ENCODE results near the gene AMMECR1. TPM values are rescaled to one million over a fixed set of nuclear protein-coding genes. Genes with fewer than 3 reads are reported as not detected.

AMMECR1 gene
- total and polyA plus RNA-seq, 2 of the 13 experiments (the other 11 are each of a cell fraction or from before 2014, with no cell fraction given), result 3.1 to 7.5 TPM

DNA sequence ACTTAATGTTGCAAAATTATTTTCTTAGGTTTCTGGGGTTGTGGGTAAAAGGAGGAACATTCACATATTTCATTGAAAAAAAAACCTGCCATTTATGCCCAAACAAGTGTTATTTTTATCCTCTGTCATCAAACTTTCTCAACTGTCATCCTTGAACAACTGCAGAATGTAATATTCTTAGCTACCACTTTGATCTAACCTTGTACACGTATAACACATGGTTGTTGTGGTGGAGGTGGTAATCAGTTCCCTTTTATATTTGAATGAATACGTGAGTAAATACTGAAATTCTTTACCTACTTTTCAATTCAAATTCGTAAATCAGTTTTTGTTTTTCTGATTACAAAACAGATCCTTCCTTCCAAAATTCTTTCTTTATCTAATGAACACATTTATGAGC is 3.8 kb upstream of the AMMECR1 start:
- H2AFZ ChIP-seq (ENCODE audit: low read length), result no peak overlapping the region
- no peaks in the 10 kb centered on the region for H3K36me3 ChIP-seq (replicated peaks in 1 of 2; ENCODE audit: control insufficient read depth in 1 of 2, insufficient read depth in 2 of 2, low read length in 2 of 2)
- H3K79me2 ChIP-seq (ENCODE audit: insufficient read depth, low read length), result peaks cover 4% of the 10 kb centered on the region
- H3K4me2 ChIP-seq (ENCODE audit: low read depth, low read length), result no peak overlapping the region
- POLR2A ChIA-PET, result no interaction called here
- H3K27me3 ChIP-seq (ENCODE audit: control insufficient read depth in 1 of 2, insufficient read depth in 2 of 2, low read length in 2 of 2), result no peaks in the 10 kb centered on the region
- no TSS peak for BruUV-seq (replicated peaks)
- no peaks in the 10 kb centered on the region for H3K9me3 ChIP-seq (ENCODE audit: low read length)
- WGBS (ENCODE audit: low lambda C conversion rate), result 29% methylated on average over 3 of the region's 3 CpGs
- H3K9ac ChIP-seq (ENCODE audit: insufficient read depth, low read depth, low read length), result no peak overlapping the region
- no peaks in the 10 kb centered on the region for H4K20me1 ChIP-seq (ENCODE audit: insufficient read depth, low read length)
- H3K4me1 ChIP-seq (ENCODE audit: insufficient read depth, low read length), result peaks cover 13% of the 10 kb centered on the region
- in situ Hi-C loops (cut with HindIII; ENCODE audit: extremely low pct_ligation_motif_present, low pct_unique_long_range_greater_than_20kb) (no loop called here), intact Hi-C loops (cut with micrococcal nuclease; ENCODE audit: unreplicated experiment) (no loop called here)
- no peak overlapping the region for H3K27ac ChIP-seq (ENCODE audit: extremely low read length, insufficient read depth, low read length)
- CTCF ChIA-PET (ENCODE audit: low intra/inter-chr PET ratio, low total read pairs), result no interaction called here
- ATAC-seq (no peak), FAIRE-seq (no peak), DNase-seq (ENCODE audit: low spot score) (no peak)
- H3K4me3 ChIP-seq (replicated peaks in 1 of 3; ENCODE audit: insufficient read depth in 1 of 3, low read depth in 2 of 3, low read length in 3 of 3), result no peak overlapping the region
- TF ChIP-seq ZNF10 (CRISPR knock-in tag; IDR thresholded peaks at IDR 0.05; ENCODE audit: borderline replicate concordance, low read depth) (no peak), ZNF747 (CRISPR knock-in tag; IDR thresholded peaks at IDR 0.05; ENCODE audit: borderline replicate concordance) (no peak), ZNF430 (CRISPR knock-in tag; IDR thresholded peaks at IDR 0.05) (no peak), HIVEP1 (CRISPR knock-in tag; IDR thresholded peaks at IDR 0.05) (no peak), ZNF816 (CRISPR knock-in tag; IDR thresholded peaks at IDR 0.05; ENCODE audit: borderline replicate concordance) (no peak)

DNA sequence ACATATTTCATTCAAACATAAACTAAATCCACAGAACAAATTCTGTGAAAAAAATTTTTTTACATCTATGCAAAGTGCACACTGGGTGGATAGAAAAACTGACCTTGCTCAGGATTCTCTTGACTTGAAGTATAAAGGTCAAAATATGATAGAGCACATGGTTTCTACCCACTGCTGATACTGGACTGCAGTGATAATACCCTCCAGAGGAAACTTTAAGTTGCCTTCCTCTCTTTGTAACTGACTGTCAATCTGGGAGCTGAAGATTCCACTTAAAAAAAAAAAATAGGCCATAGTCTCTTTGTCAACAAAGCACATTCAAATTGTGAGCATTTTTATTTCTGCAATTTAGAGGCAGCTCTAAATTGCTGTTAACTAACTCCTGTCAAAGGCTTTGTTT is 3.2 kb upstream of the AMMECR1 start:
- POLR2A ChIA-PET, result no interaction called here
- no peaks in the 10 kb centered on the region for H3K36me3 ChIP-seq (replicated peaks in 1 of 2; ENCODE audit: control insufficient read depth in 1 of 2, insufficient read depth in 2 of 2, low read length in 2 of 2)
- no peak overlapping the region for H3K27ac ChIP-seq (ENCODE audit: extremely low read length, insufficient read depth, low read length)
- H3K27me3 ChIP-seq (ENCODE audit: control insufficient read depth in 1 of 2, insufficient read depth in 2 of 2, low read length in 2 of 2), result no peaks in the 10 kb centered on the region
- no peak overlapping the region for H3K4me3 ChIP-seq (replicated peaks in 1 of 3; ENCODE audit: insufficient read depth in 1 of 3, low read depth in 2 of 3, low read length in 3 of 3)
- no peak overlapping the region for H3K4me2 ChIP-seq (ENCODE audit: low read depth, low read length)
- no peak overlapping the region for H2AFZ ChIP-seq (ENCODE audit: low read length)
- DNase-seq (ENCODE audit: low spot score) (no peak), ATAC-seq (no peak), FAIRE-seq (no peak)
- peaks cover 13% of the 10 kb centered on the region for H3K4me1 ChIP-seq (ENCODE audit: insufficient read depth, low read length)
- H3K9me3 ChIP-seq (ENCODE audit: low read length), result no peaks in the 10 kb centered on the region
- H3K79me2 ChIP-seq (ENCODE audit: insufficient read depth, low read length), result peaks cover 10% of the 10 kb centered on the region
- no peaks in the 10 kb centered on the region for H4K20me1 ChIP-seq (ENCODE audit: insufficient read depth, low read length)
- intact Hi-C loops (cut with micrococcal nuclease; ENCODE audit: unreplicated experiment), result no loop called here
- no peak overlapping the region for H3K9ac ChIP-seq (ENCODE audit: insufficient read depth, low read depth, low read length)
- no TSS peak for BruUV-seq (replicated peaks)
- in situ Hi-C loops (cut with HindIII; ENCODE audit: extremely low pct_ligation_motif_present, low pct_unique_long_range_greater_than_20kb), result no loop called here
- TF ChIP-seq HNRNPUL1 (IDR thresholded peaks at IDR 0.05; ENCODE audit: low read depth, low read length), result no peak
- TF ChIP-seq YEATS2 (CRISPR knock-in tag; IDR thresholded peaks at IDR 0.05; ENCODE audit: borderline replicate concordance), result no peak
- no peak for TF ChIP-seq CEBPB (IDR thresholded peaks at IDR 0.05; ENCODE audit: borderline replicate concordance, low read depth, low read length)
- no peak for TF ChIP-seq PAF1 (CRISPR knock-in tag; IDR thresholded peaks at IDR 0.05)
- TF ChIP-seq, protein P1, sequence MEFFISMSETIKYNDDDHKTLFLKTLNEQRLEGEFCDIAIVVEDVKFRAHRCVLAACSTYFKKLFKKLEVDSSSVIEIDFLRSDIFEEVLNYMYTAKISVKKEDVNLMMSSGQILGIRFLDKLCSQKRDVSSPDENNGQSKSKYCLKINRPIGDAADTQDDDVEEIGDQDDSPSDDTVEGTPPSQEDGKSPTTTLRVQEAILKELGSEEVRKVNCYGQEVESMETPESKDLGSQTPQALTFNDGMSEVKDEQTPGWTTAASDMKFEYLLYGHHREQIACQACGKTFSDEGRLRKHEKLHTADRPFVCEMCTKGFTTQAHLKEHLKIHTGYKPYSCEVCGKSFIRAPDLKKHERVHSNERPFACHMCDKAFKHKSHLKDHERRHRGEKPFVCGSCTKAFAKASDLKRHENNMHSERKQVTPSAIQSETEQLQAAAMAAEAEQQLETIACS (CRISPR knock-in tag; IDR thresholded peaks at IDR 0.05), result no peak
- no peak for TF ChIP-seq NBN (conservative IDR thresholded peaks at IDR 0.05)
- TF ChIP-seq ZNF510 (CRISPR knock-in tag; IDR thresholded peaks at IDR 0.05; ENCODE audit: low read depth), result no peak
- TF ChIP-seq HDAC1 (CRISPR knock-in tag; IDR thresholded peaks at IDR 0.05), result no peak
- no peak for TF ChIP-seq KLF16 (CRISPR knock-in tag; IDR thresholded peaks at IDR 0.05)
- TF ChIP-seq, protein P2, sequence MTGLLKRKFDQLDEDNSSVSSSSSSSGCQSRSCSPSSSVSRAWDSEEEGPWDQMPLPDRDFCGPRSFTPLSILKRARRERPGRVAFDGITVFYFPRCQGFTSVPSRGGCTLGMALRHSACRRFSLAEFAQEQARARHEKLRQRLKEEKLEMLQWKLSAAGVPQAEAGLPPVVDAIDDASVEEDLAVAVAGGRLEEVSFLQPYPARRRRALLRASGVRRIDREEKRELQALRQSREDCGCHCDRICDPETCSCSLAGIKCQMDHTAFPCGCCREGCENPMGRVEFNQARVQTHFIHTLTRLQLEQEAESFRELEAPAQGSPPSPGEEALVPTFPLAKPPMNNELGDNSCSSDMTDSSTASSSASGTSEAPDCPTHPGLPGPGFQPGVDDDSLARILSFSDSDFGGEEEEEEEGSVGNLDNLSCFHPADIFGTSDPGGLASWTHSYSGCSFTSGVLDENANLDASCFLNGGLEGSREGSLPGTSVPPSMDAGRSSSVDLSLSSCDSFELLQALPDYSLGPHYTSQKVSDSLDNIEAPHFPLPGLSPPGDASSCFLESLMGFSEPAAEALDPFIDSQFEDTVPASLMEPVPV (CRISPR knock-in tag; IDR thresholded peaks at IDR 0.05), result no peak
- no peak for TF ChIP-seq FOSL2 (CRISPR knock-in tag; IDR thresholded peaks at IDR 0.05)
- no peak for TF ChIP-seq HCFC1 (IDR thresholded peaks at IDR 0.05; ENCODE audit: low read depth, low read length)
- CTCF ChIA-PET (ENCODE audit: low intra/inter-chr PET ratio, low total read pairs), result no interaction called here

All from HepG2 (cell line).